CD14-positive monocyte (primary cell): ENCODE measurements around the gene DDI2. TPM values are rescaled to one million over a fixed set of nuclear protein-coding genes. Genes with fewer than 3 reads are reported as not detected.

Experiments
- DNase-seq, 3 donors: peaks; one replicate each; pipeline ENCODE4 v3.0.0-alpha.2; 2011 to 2022
- H2AFZ ChIP-seq: 2 replicates; pipeline ENCODE4 v1.6.0; 2012; ENCODE audit warnings: mild to moderate bottlenecking, low read depth, low read length, inconsistent platforms; ENCODE audit not compliant: insufficient read depth, poor library complexity, severe bottlenecking
- H3K27ac ChIP-seq, 2 donors: 1 replicate in 1 of 2; 2 replicates in 1 of 2; pipeline ENCODE4 v1.5.1; 2012 to 2013; ENCODE audit warnings: low read length in 2 of 2, control low read depth in 1 of 2, inconsistent platforms in 1 of 2, low read depth in 1 of 2, mild to moderate bottlenecking in 1 of 2
- H3K27me3 ChIP-seq, 2 donors: one replicate each; pipeline versions ENCODE4 v1.6.0 to v1.6.1; 2011 to 2013; ENCODE audit warnings: low read length in 2 of 2; ENCODE audit not compliant: control insufficient read depth in 2 of 2, insufficient read depth in 2 of 2
- H3K36me3 ChIP-seq, 2 donors: replicated peaks in 1 of 2; 1 replicate in 1 of 2; 2 replicates in 1 of 2; pipeline versions ENCODE4 v1.5.1 to v1.6.1; 2012 to 2013; ENCODE audit warnings: low read length in 2 of 2, control low read depth in 1 of 2, inconsistent platforms in 1 of 2, mild to moderate bottlenecking in 1 of 2; ENCODE audit not compliant: insufficient read depth in 2 of 2, control insufficient read depth in 1 of 2
- H3K4me1 ChIP-seq, 2 donors: 1 replicate in 1 of 2; 2 replicates in 1 of 2; pipeline versions ENCODE4 v1.5.1 to v1.6.1; 2012 to 2013; ENCODE audit warnings: low read length in 2 of 2, control low read depth in 1 of 2, inconsistent platforms in 1 of 2, mild to moderate bottlenecking in 1 of 2, moderate library complexity in 1 of 2; ENCODE audit not compliant: insufficient read depth in 2 of 2, control insufficient read depth in 1 of 2
- H3K4me2 ChIP-seq: replicated peaks from 2 replicates; pipeline ENCODE3; 2012; ENCODE audit warnings: low read length, moderate library complexity, mild to moderate bottlenecking; ENCODE audit not compliant: poor library complexity, severe bottlenecking; ENCODE audit errors: extremely low read depth
- H3K4me3 ChIP-seq, 3 experiments: fragments of 200-600 bp in 1 of 3; sonication (generic) in 1 of 3; replicated peaks in 1 of 3; 1 replicate in 2 of 3; 2 replicates in 1 of 3; pipeline ENCODE4 v1.5.1; 2011 to 2013; ENCODE audit warnings: low read length in 3 of 3, mild to moderate bottlenecking in 3 of 3, control low read depth in 2 of 3, low read depth in 2 of 3, inconsistent platforms in 1 of 3, moderate library complexity in 1 of 3
- H3K79me2 ChIP-seq: 2 replicates; pipeline ENCODE4 v1.6.0; 2012; ENCODE audit warnings: mild to moderate bottlenecking, control low read depth, inconsistent platforms, low read length, moderate library complexity; ENCODE audit not compliant: insufficient read depth
- H3K9ac ChIP-seq: 2 replicates; pipeline ENCODE4 v1.6.0; 2017; ENCODE audit warnings: low read length, mild to moderate bottlenecking; ENCODE audit not compliant: insufficient read depth, poor library complexity, severe bottlenecking
- H3K9me3 ChIP-seq, 2 donors: replicated peaks in 1 of 2; 1 replicate in 1 of 2; 2 replicates in 1 of 2; pipeline versions ENCODE4 v1.5.1 to v1.6.1; 2012 to 2013; ENCODE audit warnings: low read length in 2 of 2, control low read depth in 1 of 2; ENCODE audit not compliant: control insufficient read depth in 1 of 2, insufficient read depth in 1 of 2
- H4K20me1 ChIP-seq: 2 replicates; pipeline ENCODE4 v1.6.0; 2012; ENCODE audit warnings: mild to moderate bottlenecking, low read length, control low read depth, moderate library complexity; ENCODE audit not compliant: insufficient read depth
- H3K27ac Mint-ChIP-seq, 7 donors: one replicate each; pipeline ENCODE4 v1.8.0; 2020; ENCODE audit warnings: mild to moderate bottlenecking in 7 of 7, mixed read lengths in 7 of 7, moderate library complexity in 6 of 7, inconsistent platforms in 2 of 7
- H3K27me3 Mint-ChIP-seq, 3 donors: one replicate each; pipeline ENCODE4 v1.8.0; 2021 to 2022; ENCODE audit warnings: low read depth in 3 of 3, mild to moderate bottlenecking in 3 of 3, mixed read lengths in 3 of 3, moderate library complexity in 3 of 3, inconsistent platforms in 1 of 3
- H3K36me3 Mint-ChIP-seq, 2 donors: one replicate each; pipeline ENCODE4 v1.8.0; 2020; ENCODE audit warnings: mixed read lengths in 2 of 2, inconsistent platforms in 1 of 2, mild to moderate bottlenecking in 1 of 2
- H3K4me1 Mint-ChIP-seq: one replicate; pipeline ENCODE4 v1.8.0; 2020; ENCODE audit warnings: mild to moderate bottlenecking, mixed read lengths
- H3K4me3 Mint-ChIP-seq, 2 donors: one replicate each; pipeline ENCODE4 v1.8.0; 2020; ENCODE audit warnings: mild to moderate bottlenecking in 2 of 2, mixed read lengths in 2 of 2, moderate library complexity in 1 of 2
- H3K9me3 Mint-ChIP-seq, 7 donors: one replicate each; pipeline ENCODE4 v1.8.0; 2020 to 2022; ENCODE audit warnings: mixed read lengths in 7 of 7, mild to moderate bottlenecking in 6 of 7, moderate library complexity in 6 of 7, inconsistent platforms in 2 of 7
- CTCF ChIP-seq: fragments of 200-600 bp; IDR thresholded peaks from one replicate; pipeline ENCODE4 v1.8.0; 2022; ENCODE audit warnings: antibody characterized with exemption, mild to moderate bottlenecking
- WGBS: methylation state at CpG from one replicate; pipeline ENCODE4 v1.1.5; 2013; ENCODE audit warnings: missing lambda C conversion rate; ENCODE audit not compliant: insufficient coverage; 5-methylcytosine and 5-hydroxymethylcytosine counted together
- intact Hi-C, 2 donors: fragments of 100-400 bp; cut with micrococcal nuclease; formaldehyde crosslinking; loops; one replicate each; pipeline versions ENCODE4 v1.15.0 to v1.15.1; 2023
- polyA plus RNA-seq, 3 donors: library from polyadenylated mRNA; depleted of rRNA in 1 of 3; unstranded in 2 of 3; stranded (reverse) in 1 of 3; fragments of 300-500 nt in 2 of 3; fragments of >200 nt in 1 of 3; fragmentation: Illumina TruSeq in 2 of 3; gene quantifications; 1 replicate in 2 of 3; 2 replicates in 1 of 3; pipeline ENCODE4 v1.2.3, GENCODE V29; 2012 to 2021

The DDI2 gene
- polyA plus RNA-seq, 3 donors = 2.5 to 5.4 (median 3.2) TPM

- Mint-ChIP-seq H3K4me3 (no peak overlapping the region), H3K9me3 (peaks cover 0 to 2% (median 0%) of the 10 kb centered on the region in 7 donors), H3K36me3 (peaks cover 31 to 53% of the 10 kb centered on the region in 2 donors), H3K27me3 (peaks cover 0 to 4% (median 2%) of the 10 kb centered on the region in 3 donors), H3K27ac (peak overlapping the region in 3 of 7 donors; percentile 0 to 25 (median 3)), H3K4me1 (peaks cover 17% of the 10 kb centered on the region)
- H3K36me3 ChIP-seq = peaks cover 10 to 32% of the 10 kb centered on the region in 2 donors
- no peaks in the 10 kb centered on the region for H3K27me3 ChIP-seq
- peaks cover 4 to 7% of the 10 kb centered on the region in 2 donors for H3K4me1 ChIP-seq
- peaks cover 97% of the 10 kb centered on the region for H3K79me2 ChIP-seq
- H3K4me3 ChIP-seq = no peak overlapping the region
- 92% methylated on average over 14 of the region's 19 CpGs for WGBS
- H3K4me2 ChIP-seq = no peak overlapping the region
- peak overlapping the region in 1 of 2 donors; percentile 38 for H3K27ac ChIP-seq
- no peak for DNase-seq
- no peak overlapping the region for H3K9ac ChIP-seq
- intact Hi-C loops = no loop called here
- H4K20me1 ChIP-seq = peaks cover 94% of the 10 kb centered on the region
- TF ChIP-seq CTCF = no peak
- no peaks in the 10 kb centered on the region for H3K9me3 ChIP-seq
- H2AFZ ChIP-seq = no peak overlapping the region
These were observed 85.7 kb downstream of the DDI2 start for GRCh38 chr1:15702722-15703550.

- Histone ChIP-seq H3K4me2 (no peak overlapping the region), H3K9ac (no peak overlapping the region), H3K4me3 (no peak overlapping the region), H3K4me1 (peaks cover 0 to under 1% of the 10 kb centered on the region in 2 donors), H2AFZ (no peak overlapping the region), H3K9me3 (no peaks in the 10 kb centered on the region), H3K36me3 (peaks cover 10 to 32% of the 10 kb centered on the region in 2 donors), H3K79me2 (peaks cover 96% of the 10 kb centered on the region), H3K27me3 (no peaks in the 10 kb centered on the region), H3K27ac (peak overlapping the region in 1 of 2 donors; percentile 38), H4K20me1 (peaks cover 94% of the 10 kb centered on the region)
- TF ChIP-seq CTCF = no peak
- H3K9me3 Mint-ChIP-seq = peaks cover 0 to 2% (median 0%) of the 10 kb centered on the region in 7 donors
- H3K4me3 Mint-ChIP-seq = no peak overlapping the region
- peaks cover 0 to 4% (median 2%) of the 10 kb centered on the region in 3 donors for H3K27me3 Mint-ChIP-seq
- WGBS = 97% methylated on average over 7 of the region's 9 CpGs
- H3K4me1 Mint-ChIP-seq = peaks cover 13% of the 10 kb centered on the region
- no peak for DNase-seq
- intact Hi-C loops = no loop called here
- H3K27ac Mint-ChIP-seq = peak overlapping the region in 6 of 7 donors; percentile 0 to 79 (median 34)
- H3K36me3 Mint-ChIP-seq = peaks cover 31 to 51% of the 10 kb centered on the region in 2 donors
These were observed 86.3 kb downstream of the DDI2 start for GRCh38 chr1:15703562-15703961.
